Glutamatergic neuron (in vitro differentiated cells): Measurements from ENCODE around the gene TBC1D9B. TPM values are rescaled to one million over a fixed set of nuclear protein-coding genes. Genes with fewer than 3 reads are reported as not detected.
"Not testable (repeated sequence)": the region's sequence is repeated elsewhere in the genome, so short reads cannot be mapped to it uniquely, and the experiment has no call there.

ENCODE experiments used
- DNase-seq: peaks from one replicate; pipeline ENCODE4 v3.0.0; 2022
- H3K27ac Mint-ChIP-seq: one replicate; pipeline ENCODE4 v1.8.0; 2020; ENCODE audit warnings: mild to moderate bottlenecking, mixed read lengths, inconsistent platforms; ENCODE audit not compliant: unreplicated experiment
- H3K27me3 Mint-ChIP-seq: one replicate; pipeline ENCODE4 v1.8.0; 2020; ENCODE audit warnings: mild to moderate bottlenecking, moderate library complexity, mixed read lengths, inconsistent platforms; ENCODE audit not compliant: unreplicated experiment
- H3K36me3 Mint-ChIP-seq: one replicate; pipeline ENCODE4 v1.8.0; 2020; ENCODE audit warnings: mild to moderate bottlenecking, mixed read lengths, inconsistent platforms; ENCODE audit not compliant: unreplicated experiment
- H3K4me1 Mint-ChIP-seq: one replicate; pipeline ENCODE4 v1.8.0; 2020; ENCODE audit warnings: mild to moderate bottlenecking, low read depth, mixed read lengths, inconsistent platforms; ENCODE audit not compliant: unreplicated experiment
- H3K4me3 Mint-ChIP-seq: one replicate; pipeline ENCODE4 v1.8.0; 2020; ENCODE audit warnings: mild to moderate bottlenecking, mixed read lengths, inconsistent platforms; ENCODE audit not compliant: unreplicated experiment
- H3K9me3 Mint-ChIP-seq: one replicate; pipeline ENCODE4 v1.8.0; 2020; ENCODE audit warnings: mild to moderate bottlenecking, moderate library complexity, mixed read lengths, inconsistent platforms; ENCODE audit not compliant: unreplicated experiment
- total RNA-seq: library from RNA; stranded (reverse); fragmentation: NEBNext Ultra II Directional; extraction: Animal tissue kit (Norgen Biotek cat#: 25700); gene quantifications from one replicate; pipeline ENCODE4 v1.2.1, GENCODE V29; 2021; ENCODE audit not compliant: unreplicated experiment
- TF ChIP-seq, protein P1 (sequence below): fragments of 200-600 bp; sonication (generic); IDR thresholded peaks from one replicate; pipeline ENCODE4 v1.5.0; 2021; ENCODE audit not compliant: partially characterized antibody, unreplicated experiment

The TBC1D9B gene
- total RNA-seq, 1 donor from 2014 or later: 81.8 TPM

GRCh38 chr5:179840321-179840720, 67.4 kb downstream of the TBC1D9B start:
- peaks cover 37% of the 10 kb centered on the region for H3K36me3 Mint-ChIP-seq
- no peaks in the 10 kb centered on the region for H3K4me1 Mint-ChIP-seq
- H3K27ac Mint-ChIP-seq: no peak overlapping the region
- DNase-seq: no peak
- H3K4me3 Mint-ChIP-seq: no peak overlapping the region
- peaks cover 6% of the 10 kb centered on the region for H3K27me3 Mint-ChIP-seq
- TF ChIP-seq, protein P1, sequence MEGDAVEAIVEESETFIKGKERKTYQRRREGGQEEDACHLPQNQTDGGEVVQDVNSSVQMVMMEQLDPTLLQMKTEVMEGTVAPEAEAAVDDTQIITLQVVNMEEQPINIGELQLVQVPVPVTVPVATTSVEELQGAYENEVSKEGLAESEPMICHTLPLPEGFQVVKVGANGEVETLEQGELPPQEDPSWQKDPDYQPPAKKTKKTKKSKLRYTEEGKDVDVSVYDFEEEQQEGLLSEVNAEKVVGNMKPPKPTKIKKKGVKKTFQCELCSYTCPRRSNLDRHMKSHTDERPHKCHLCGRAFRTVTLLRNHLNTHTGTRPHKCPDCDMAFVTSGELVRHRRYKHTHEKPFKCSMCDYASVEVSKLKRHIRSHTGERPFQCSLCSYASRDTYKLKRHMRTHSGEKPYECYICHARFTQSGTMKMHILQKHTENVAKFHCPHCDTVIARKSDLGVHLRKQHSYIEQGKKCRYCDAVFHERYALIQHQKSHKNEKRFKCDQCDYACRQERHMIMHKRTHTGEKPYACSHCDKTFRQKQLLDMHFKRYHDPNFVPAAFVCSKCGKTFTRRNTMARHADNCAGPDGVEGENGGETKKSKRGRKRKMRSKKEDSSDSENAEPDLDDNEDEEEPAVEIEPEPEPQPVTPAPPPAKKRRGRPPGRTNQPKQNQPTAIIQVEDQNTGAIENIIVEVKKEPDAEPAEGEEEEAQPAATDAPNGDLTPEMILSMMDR: no peak
- H3K9me3 Mint-ChIP-seq: peaks cover 9% of the 10 kb centered on the region

DNA sequence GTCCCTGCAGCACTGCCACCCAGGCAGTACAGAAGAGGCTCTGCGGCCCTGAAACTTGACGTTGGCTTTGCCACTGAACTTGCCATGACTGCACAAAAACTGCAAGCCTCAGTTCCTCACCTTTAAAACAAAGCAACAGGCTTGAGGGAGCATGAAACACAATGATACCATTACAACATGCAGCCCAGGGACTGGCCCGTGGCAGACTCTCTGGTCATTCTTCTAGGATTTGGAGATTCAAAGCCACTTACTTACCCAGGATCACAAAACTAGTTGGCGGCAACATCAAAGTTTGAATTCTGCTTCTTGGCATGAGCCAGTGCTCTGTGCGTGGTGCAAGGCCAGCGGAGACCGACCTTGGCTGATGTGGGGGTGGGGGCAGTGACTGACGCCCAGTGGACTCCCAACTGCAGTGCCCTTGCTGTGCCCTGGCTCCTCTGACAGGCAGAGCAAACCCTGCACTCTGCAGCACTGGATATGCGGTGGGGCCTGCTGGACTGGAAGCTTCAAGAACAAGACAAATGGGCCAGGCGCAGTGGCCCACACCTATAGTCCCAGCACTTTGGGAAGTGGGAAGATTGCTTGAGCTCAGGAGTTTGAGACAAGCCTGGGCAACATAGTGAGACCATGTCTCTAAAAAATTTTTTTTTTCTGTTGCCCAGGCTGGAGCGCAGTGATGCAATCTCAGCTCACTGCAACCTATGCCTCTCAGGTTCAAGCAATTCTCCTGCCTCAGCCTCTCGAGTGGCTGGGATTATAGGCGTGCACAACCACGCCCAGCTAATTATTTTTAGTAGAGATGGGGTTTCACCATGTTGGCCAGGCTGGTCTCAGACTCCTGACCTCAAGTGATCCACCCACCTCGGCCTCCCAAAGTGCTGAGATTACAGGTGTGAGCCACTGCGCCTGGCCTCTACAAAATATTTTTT, 68.1 kb downstream of the TBC1D9B start:
- Mint-ChIP-seq H3K4me3 (no peak overlapping the region), H3K27me3 (peaks cover 6% of the 10 kb centered on the region), H3K9me3 (peaks cover 6% of the 10 kb centered on the region), H3K27ac (no peak overlapping the region), H3K4me1 (no peaks in the 10 kb centered on the region), H3K36me3 (peaks cover 33% of the 10 kb centered on the region)
- TF ChIP-seq, protein P1: no peak
- no peak for DNase-seq

GRCh38 chr5:179837076-179838011, 70.4 kb downstream of the TBC1D9B start:
- H3K4me3 Mint-ChIP-seq: no peak overlapping the region
- H3K9me3 Mint-ChIP-seq: peaks cover 7% of the 10 kb centered on the region
- no peak for DNase-seq
- TF ChIP-seq, protein P1: no peak
- H3K27ac Mint-ChIP-seq: no peak overlapping the region
- no peaks in the 10 kb centered on the region for H3K4me1 Mint-ChIP-seq
- H3K27me3 Mint-ChIP-seq: peaks cover 4% of the 10 kb centered on the region
- H3K36me3 Mint-ChIP-seq: peaks cover 33% of the 10 kb centered on the region

- no peak overlapping the region for H3K4me3 Mint-ChIP-seq
- no peak overlapping the region for H3K27ac Mint-ChIP-seq
- H3K36me3 Mint-ChIP-seq: peaks cover 31% of the 10 kb centered on the region
- TF ChIP-seq, protein P1: no peak
- peaks cover 6% of the 10 kb centered on the region for H3K27me3 Mint-ChIP-seq
- no peak for DNase-seq
- H3K4me1 Mint-ChIP-seq: no peaks in the 10 kb centered on the region
- H3K9me3 Mint-ChIP-seq: peaks cover 8% of the 10 kb centered on the region
Measured at GRCh38 chr5:179836225-179837019, 71.3 kb downstream of the TBC1D9B start.

- H3K27ac Mint-ChIP-seq, DNase-seq, H3K4me3 Mint-ChIP-seq, H3K4me1 Mint-ChIP-seq, H3K27me3 Mint-ChIP-seq: not testable (repeated sequence)
- Mint-ChIP-seq H3K9me3 (peaks cover 14% of the 10 kb centered on the region), H3K36me3 (peaks cover 33% of the 10 kb centered on the region)
Measured at GRCh38 chr5:179834871-179835270, 72.8 kb downstream of the TBC1D9B start.
